Dedifferentiated amniotic fluid mesenchymal stem cell (primary cell): ENCODE data around the gene TRIM2.

Experiments
- DNase-seq: peaks from one replicate; pipeline ENCODE4 v3.0.0-alpha.2; 2016; ENCODE audit errors: extremely low spot score

Gene TRIM2

GRCh38 chr4:153222707-153223426, 18.6 kb downstream of the TRIM2 start:
- no peak for DNase-seq

- no peak for DNase-seq
Measured at GRCh38 chr4:153223427-153223801, 19.2 kb downstream of the TRIM2 start.

- DNase-seq = peak; percentile 63
Measured at GRCh38 chr4:153223930-153224329, 19.7 kb downstream of the TRIM2 start.

GRCh38 chr4:153224474-153224873, 20.2 kb downstream of the TRIM2 start:
- no peak for DNase-seq

GRCh38 chr4:153227469-153228075, 23.3 kb downstream of the TRIM2 start:
- no peak for DNase-seq

GRCh38 chr4:153228512-153229140, 24.4 kb downstream of the TRIM2 start:
- DNase-seq = no peak

- DNase-seq = no peak
Measured at GRCh38 chr4:153229545-153229944, 25.3 kb downstream of the TRIM2 start.

- no peak for DNase-seq
Measured at GRCh38 chr4:153232768-153233167, 28.5 kb downstream of the TRIM2 start.

GRCh38 chr4:153233761-153234371, 29.6 kb downstream of the TRIM2 start:
- DNase-seq = peak; percentile 82

GRCh38 chr4:153234885-153235284, 30.6 kb downstream of the TRIM2 start:
- peak; percentile 64 for DNase-seq

GRCh38 chr4:153238135-153238919, 34.1 kb downstream of the TRIM2 start:
- DNase-seq = no peak

- DNase-seq = no peak
Measured at GRCh38 chr4:153239409-153239808, 35.2 kb downstream of the TRIM2 start.

GRCh38 chr4:153241295-153241694, 37.1 kb downstream of the TRIM2 start:
- no peak for DNase-seq

GRCh38 chr4:153241970-153242838, 38.0 kb downstream of the TRIM2 start:
- DNase-seq = no peak

- DNase-seq = no peak
Measured at GRCh38 chr4:153242839-153243324, 38.6 kb downstream of the TRIM2 start.

- no peak for DNase-seq
Measured at GRCh38 chr4:153243468-153243867, 39.2 kb downstream of the TRIM2 start.

- no peak for DNase-seq
Measured at GRCh38 chr4:153244969-153245368, 40.7 kb downstream of the TRIM2 start.

GRCh38 chr4:153245775-153246174, 41.5 kb downstream of the TRIM2 start:
- no peak for DNase-seq

GRCh38 chr4:153246446-153247115, 42.3 kb downstream of the TRIM2 start:
- DNase-seq = no peak

- no peak for DNase-seq
Measured at GRCh38 chr4:153247116-153247490, 42.9 kb downstream of the TRIM2 start.
